OCI-LY3 (cell line): ENCODE measurements around the gene OR4N5.
"Not testable (repeated sequence)": the region's sequence is repeated elsewhere in the genome, so short reads cannot be mapped to it uniquely, and the experiment has no call there.

Source experiments
- H2AFZ ChIP-seq: fragments of 200-600, 300-600 bp; shearing (Covaris generic); 2 replicates; pipeline ENCODE4 v1.6.0; 2014; ENCODE audit warnings: antibody characterized with exemption, low read depth, low read length
- H3K27ac ChIP-seq: fragments of 200-600, 300-600 bp; sonication (generic); 2 replicates; pipeline ENCODE4 v1.5.1; 2014; ENCODE audit warnings: mild to moderate bottlenecking, low read length, moderate library complexity, mixed read lengths
- H3K27me3 ChIP-seq: fragments of 200-600, 300-600 bp; sonication (generic); 2 replicates; pipeline ENCODE4 v1.6.1; 2014; ENCODE audit warnings: low read depth, low read length, mixed read lengths
- H3K36me3 ChIP-seq: fragments of 200-600, 300-600 bp; sonication (generic); replicated peaks from 2 replicates; pipeline ENCODE3; 2014; ENCODE audit warnings: low read depth, low read length, mixed read lengths
- H3K4me1 ChIP-seq: fragments of 300-600, 200-600 bp; sonication (generic); 2 replicates; pipeline ENCODE4 v1.6.1; 2014; ENCODE audit warnings: low read length, mixed read lengths
- H3K4me2 ChIP-seq: fragments of 200-600, 300-600 bp; sonication (generic); 2 replicates; pipeline ENCODE4 v1.6.1; 2014; ENCODE audit warnings: low read length, mixed read lengths
- H3K4me3 ChIP-seq: fragments of 300-600, 200-600 bp; sonication (generic); 2 replicates; pipeline ENCODE4 v1.5.1; 2014; ENCODE audit warnings: antibody characterized with exemption, mild to moderate bottlenecking, low read length, moderate library complexity
- H3K79me2 ChIP-seq: fragments of 300-600, 200-600 bp; shearing (Covaris generic); 2 replicates; pipeline ENCODE4 v1.6.1; 2014; ENCODE audit warnings: mild to moderate bottlenecking, low read length, mixed read lengths
- H3K9ac ChIP-seq: fragments of 300-600, 200-600 bp; shearing (Covaris generic); 2 replicates; pipeline ENCODE4 v1.6.0; 2014; ENCODE audit warnings: mild to moderate bottlenecking, low read length, moderate library complexity
- H3K9me3 ChIP-seq: fragments of 200-600, 300-600 bp; shearing (Covaris generic); 2 replicates; pipeline ENCODE4 v1.6.1; 2014; ENCODE audit warnings: low read length, mixed read lengths; ENCODE audit not compliant: insufficient read depth
- H4K20me1 ChIP-seq: fragments of 200-600, 300-600 bp; sonication (generic); 2 replicates; pipeline ENCODE4 v1.6.1; 2016; ENCODE audit warnings: low read length, mixed read lengths; ENCODE audit not compliant: insufficient read depth
- EZH2phosphoT487 ChIP-seq: fragments of 200-600 bp; shearing (Covaris generic); IDR thresholded peaks from 2 replicates; pipeline ENCODE4 v1.6.1; 2018; ENCODE audit warnings: antibody characterized with exemption, mixed run types, low read depth
- TF ChIP-seq, protein P1 (sequence below): fragments of 200-600, 300-600 bp; sonication (generic); IDR thresholded peaks from 2 replicates; pipeline ENCODE4 v1.5.1; 2014; ENCODE audit warnings: antibody characterized with exemption, low read length, low read depth

Gene OR4N5, protein sequence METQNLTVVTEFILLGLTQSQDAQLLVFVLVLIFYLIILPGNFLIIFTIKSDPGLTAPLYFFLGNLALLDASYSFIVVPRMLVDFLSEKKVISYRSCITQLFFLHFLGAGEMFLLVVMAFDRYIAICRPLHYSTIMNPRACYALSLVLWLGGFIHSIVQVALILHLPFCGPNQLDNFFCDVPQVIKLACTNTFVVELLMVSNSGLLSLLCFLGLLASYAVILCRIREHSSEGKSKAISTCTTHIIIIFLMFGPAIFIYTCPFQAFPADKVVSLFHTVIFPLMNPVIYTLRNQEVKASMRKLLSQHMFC

DNA sequence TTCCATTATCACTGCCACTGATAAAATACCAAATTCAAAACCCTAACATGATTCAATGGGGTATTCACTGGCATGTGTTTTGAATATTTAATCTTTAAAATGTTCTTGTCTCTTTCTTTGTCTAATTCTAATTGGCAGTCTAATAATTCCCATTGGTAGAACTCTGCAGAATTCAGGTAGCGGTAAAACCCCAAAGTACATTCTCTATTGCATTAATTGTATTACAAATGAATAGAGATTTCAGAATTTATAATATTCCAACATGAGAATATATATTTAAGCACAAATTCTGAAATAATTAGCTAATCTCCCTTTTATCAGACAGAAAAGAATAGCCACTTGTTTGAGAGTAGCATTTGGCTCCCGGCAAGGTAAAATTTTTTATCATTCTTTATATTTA is at the start of gene OR4N5:
Gene OR4N5, plus strand, starts transcription at position 301 of the 400 bp plus-strand sequence. CDS start 4,916 bp downstream, outside the sequence.
- no peaks in the 10 kb centered on the region for H3K79me2 ChIP-seq
- H3K4me2 ChIP-seq = no peak within 1 kb of the TSS
- H4K20me1 ChIP-seq = no peaks in the 10 kb centered on the region
- no peak within 1 kb of the TSS for H3K27ac ChIP-seq
- H3K4me3 ChIP-seq = no peak within 1 kb of the TSS
- no peak within 1 kb of the TSS for H2AFZ ChIP-seq
- no peaks in the 10 kb centered on the region for H3K9me3 ChIP-seq
- H3K27me3 ChIP-seq = peaks cover 5% of the 10 kb centered on the region; the same call in 1 of the 2 replicates
- no peak within 1 kb of the TSS for H3K9ac ChIP-seq
- no peaks in the 10 kb centered on the region for H3K36me3 ChIP-seq
- TF ChIP-seq, protein P1, sequence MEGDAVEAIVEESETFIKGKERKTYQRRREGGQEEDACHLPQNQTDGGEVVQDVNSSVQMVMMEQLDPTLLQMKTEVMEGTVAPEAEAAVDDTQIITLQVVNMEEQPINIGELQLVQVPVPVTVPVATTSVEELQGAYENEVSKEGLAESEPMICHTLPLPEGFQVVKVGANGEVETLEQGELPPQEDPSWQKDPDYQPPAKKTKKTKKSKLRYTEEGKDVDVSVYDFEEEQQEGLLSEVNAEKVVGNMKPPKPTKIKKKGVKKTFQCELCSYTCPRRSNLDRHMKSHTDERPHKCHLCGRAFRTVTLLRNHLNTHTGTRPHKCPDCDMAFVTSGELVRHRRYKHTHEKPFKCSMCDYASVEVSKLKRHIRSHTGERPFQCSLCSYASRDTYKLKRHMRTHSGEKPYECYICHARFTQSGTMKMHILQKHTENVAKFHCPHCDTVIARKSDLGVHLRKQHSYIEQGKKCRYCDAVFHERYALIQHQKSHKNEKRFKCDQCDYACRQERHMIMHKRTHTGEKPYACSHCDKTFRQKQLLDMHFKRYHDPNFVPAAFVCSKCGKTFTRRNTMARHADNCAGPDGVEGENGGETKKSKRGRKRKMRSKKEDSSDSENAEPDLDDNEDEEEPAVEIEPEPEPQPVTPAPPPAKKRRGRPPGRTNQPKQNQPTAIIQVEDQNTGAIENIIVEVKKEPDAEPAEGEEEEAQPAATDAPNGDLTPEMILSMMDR = no peak
- TF ChIP-seq EZH2phosphoT487 = no peak
- no peaks in the 10 kb centered on the region for H3K4me1 ChIP-seq

DNA sequence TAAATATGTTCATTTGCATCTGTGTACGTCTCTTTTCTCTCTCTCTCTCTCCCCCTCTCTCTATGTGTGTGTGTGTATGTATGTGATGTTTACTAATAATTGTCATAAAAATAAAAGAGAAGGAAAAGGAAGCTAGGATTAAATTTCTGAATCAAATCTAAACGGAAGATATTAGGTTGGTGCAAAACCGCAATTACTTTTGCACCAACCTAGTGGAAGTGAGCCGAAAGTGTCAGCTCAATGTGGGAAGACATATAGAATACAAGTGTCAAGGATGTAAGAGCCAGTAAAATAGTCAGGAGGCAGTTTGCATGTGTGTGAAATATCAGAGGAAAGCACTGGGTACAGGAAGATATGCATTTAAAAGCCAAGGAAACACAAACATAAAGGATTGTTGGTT is 46.6 kb upstream of the OR4N5 start:
- H3K79me2 ChIP-seq = no peaks in the 10 kb centered on the region
- TF ChIP-seq, protein P1 = no peak
- no peak for TF ChIP-seq EZH2phosphoT487
- H3K9me3 ChIP-seq = no peaks in the 10 kb centered on the region
- H4K20me1 ChIP-seq = no peaks in the 10 kb centered on the region
- H3K4me1 ChIP-seq = no peaks in the 10 kb centered on the region
- H2AFZ ChIP-seq = no peak overlapping the region
- H3K27ac ChIP-seq = no peak overlapping the region
- H3K36me3 ChIP-seq = no peaks in the 10 kb centered on the region
- no peaks in the 10 kb centered on the region for H3K27me3 ChIP-seq
- H3K4me2 ChIP-seq = no peak overlapping the region
- no peak overlapping the region for H3K4me3 ChIP-seq
- no peak overlapping the region for H3K9ac ChIP-seq

DNA sequence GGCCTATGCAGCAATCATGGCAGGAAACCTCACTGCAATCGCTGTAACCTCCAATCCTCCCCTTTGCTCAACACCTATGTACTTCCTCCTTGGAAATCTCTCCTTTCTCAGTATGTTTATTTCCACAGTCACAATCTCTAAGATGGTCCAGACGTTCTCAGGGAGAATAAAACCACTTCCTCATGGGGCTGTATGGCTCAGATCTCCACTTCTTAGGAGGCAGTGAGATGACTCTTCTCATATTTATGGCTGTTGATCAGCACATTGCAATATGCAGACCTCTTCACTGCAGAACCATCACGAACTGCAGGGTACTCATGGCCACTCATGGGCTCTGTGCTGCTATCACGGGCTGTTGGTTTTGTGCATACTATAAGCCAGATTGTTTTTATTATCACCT is 45.2 kb upstream of the OR4N5 start:
- H3K27ac ChIP-seq = no peak overlapping the region
- no peaks in the 10 kb centered on the region for H3K4me1 ChIP-seq
- no peak overlapping the region for H2AFZ ChIP-seq
- no peak overlapping the region for H3K4me3 ChIP-seq
- no peaks in the 10 kb centered on the region for H3K79me2 ChIP-seq
- no peaks in the 10 kb centered on the region for H3K36me3 ChIP-seq
- TF ChIP-seq, protein P1 = no peak
- TF ChIP-seq EZH2phosphoT487 = no peak
- no peak overlapping the region for H3K4me2 ChIP-seq
- no peaks in the 10 kb centered on the region for H3K9me3 ChIP-seq
- H4K20me1 ChIP-seq = no peaks in the 10 kb centered on the region
- no peaks in the 10 kb centered on the region for H3K27me3 ChIP-seq
- no peak overlapping the region for H3K9ac ChIP-seq

DNA sequence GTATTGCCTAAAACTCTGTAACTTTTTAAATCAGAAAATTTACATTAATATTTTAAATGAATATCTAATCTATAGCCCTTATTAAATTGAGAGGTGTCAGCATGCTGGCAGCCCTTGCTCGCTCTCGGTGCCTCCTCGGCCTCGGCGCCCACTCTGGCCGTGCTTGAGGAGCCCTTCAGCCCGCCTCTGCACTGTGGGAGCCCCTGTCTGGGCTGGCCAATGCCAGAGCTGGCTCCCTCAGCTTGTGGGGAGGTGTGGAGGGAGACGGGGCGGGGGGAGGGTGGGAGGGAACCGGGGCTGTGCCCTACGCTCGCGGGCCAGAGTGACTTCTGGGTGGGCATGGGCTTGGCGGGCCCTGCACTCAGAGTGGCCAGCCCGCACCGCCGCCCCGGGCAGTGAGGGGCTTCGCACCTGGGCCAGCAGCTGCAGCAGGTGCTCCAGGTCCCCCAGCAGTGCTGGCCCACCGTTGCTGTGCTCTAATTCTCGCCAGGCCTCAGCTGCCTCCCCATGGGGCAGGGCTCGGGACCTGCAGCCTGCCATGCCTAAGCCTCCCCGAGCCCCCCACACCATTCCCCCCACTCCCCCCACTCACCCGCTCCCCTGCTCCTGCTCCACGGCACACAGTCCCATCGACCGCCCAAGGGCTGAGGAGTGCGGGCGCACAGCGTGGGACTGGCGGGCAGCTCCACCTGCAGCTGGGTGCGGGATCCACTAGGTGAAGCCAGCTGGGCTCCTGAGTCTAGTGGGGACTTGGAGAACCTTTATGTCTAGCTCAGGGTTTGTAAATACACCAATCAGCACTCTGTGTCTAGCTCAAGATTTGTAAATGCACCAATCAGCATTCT is 39.5 kb upstream of the OR4N5 start:
- not testable (repeated sequence) for H3K4me1 ChIP-seq, H3K4me2 ChIP-seq, H3K27ac ChIP-seq, H2AFZ ChIP-seq, H3K9ac ChIP-seq, H3K4me3 ChIP-seq, H3K36me3 ChIP-seq, H3K27me3 ChIP-seq, H3K9me3 ChIP-seq, H4K20me1 ChIP-seq, H3K79me2 ChIP-seq
